Osteocyte (in vitro differentiated cells): ENCODE measurements around the gene SCARF2. TPM values are rescaled to one million over a fixed set of nuclear protein-coding genes. Genes with fewer than 3 reads are reported as not detected.
A peak's percentile ranks its signal among the peaks of the same experiment; 100 is the strongest.
"Not testable (repeated sequence)": the region's sequence is repeated elsewhere in the genome, so short reads cannot be mapped to it uniquely, and the experiment has no call there.

Source experiments
- DNase-seq: peaks from one replicate; pipeline ENCODE4 v3.0.0; 2021; ENCODE audit warnings: mixed read lengths; ENCODE audit not compliant: unreplicated experiment; ENCODE audit errors: extremely low spot score
- H3K27ac Mint-ChIP-seq: one replicate; pipeline ENCODE4 v1.8.0; 2021; ENCODE audit warnings: mild to moderate bottlenecking, mixed read lengths; ENCODE audit not compliant: unreplicated experiment
- H3K27me3 Mint-ChIP-seq: one replicate; pipeline ENCODE4 v1.8.0; 2021; ENCODE audit warnings: mixed read lengths; ENCODE audit not compliant: unreplicated experiment
- H3K36me3 Mint-ChIP-seq: one replicate; pipeline ENCODE4 v1.8.0; 2021; ENCODE audit warnings: mixed read lengths; ENCODE audit not compliant: unreplicated experiment
- H3K4me1 Mint-ChIP-seq: one replicate; pipeline ENCODE4 v1.8.0; 2021; ENCODE audit warnings: mixed read lengths; ENCODE audit not compliant: unreplicated experiment
- H3K4me3 Mint-ChIP-seq: one replicate; pipeline ENCODE4 v1.8.0; 2021; ENCODE audit warnings: mild to moderate bottlenecking, moderate library complexity, mixed read lengths; ENCODE audit not compliant: unreplicated experiment
- H3K9me3 Mint-ChIP-seq: one replicate; pipeline ENCODE4 v1.8.0; 2021; ENCODE audit warnings: mixed read lengths; ENCODE audit not compliant: unreplicated experiment
- CTCF ChIP-seq: fragments of 200-600 bp; sonication (generic); IDR thresholded peaks from 2 replicates; pipeline ENCODE4 v1.5.0; 2021; ENCODE audit warnings: antibody characterized with exemption, mild to moderate bottlenecking, moderate library complexity
- total RNA-seq: library from RNA; stranded (reverse); gene quantifications from 2 replicates; pipeline ENCODE4 v1.2.1, GENCODE V29; 2021

Gene SCARF2
- total RNA-seq, 1 donor from 2014 or later: 50.8 TPM

- H3K27ac Mint-ChIP-seq: peak overlapping the region; percentile 41
- DNase-seq: no peak
- H3K27me3 Mint-ChIP-seq: no peaks in the 10 kb centered on the region
- H3K4me3 Mint-ChIP-seq: no peak overlapping the region
- peaks cover 6% of the 10 kb centered on the region for H3K9me3 Mint-ChIP-seq
- peaks cover 16% of the 10 kb centered on the region for H3K4me1 Mint-ChIP-seq
- peaks cover 19% of the 10 kb centered on the region for H3K36me3 Mint-ChIP-seq
- TF ChIP-seq CTCF: no peak
Measured at GRCh38 chr22:20479612-20480196, 42.1 kb upstream of the SCARF2 start.

- H3K27ac Mint-ChIP-seq, H3K27me3 Mint-ChIP-seq, H3K9me3 Mint-ChIP-seq, DNase-seq, H3K4me3 Mint-ChIP-seq: not testable (repeated sequence)
- peaks cover 11% of the 10 kb centered on the region for H3K36me3 Mint-ChIP-seq
- H3K4me1 Mint-ChIP-seq: peaks cover 20% of the 10 kb centered on the region
Measured at GRCh38 chr22:20478059-20478458, 40.4 kb upstream of the SCARF2 start.

- H3K27me3 Mint-ChIP-seq, H3K4me3 Mint-ChIP-seq, DNase-seq, H3K9me3 Mint-ChIP-seq: not testable (repeated sequence)
- peak overlapping the region; percentile 52 for H3K27ac Mint-ChIP-seq
- peaks cover 20% of the 10 kb centered on the region for H3K36me3 Mint-ChIP-seq
- peaks cover 20% of the 10 kb centered on the region for H3K4me1 Mint-ChIP-seq
Measured at GRCh38 chr22:20475569-20475968, 37.9 kb upstream of the SCARF2 start.

GRCh38 chr22:20475115-20475436 lies 37.5 kb upstream of the SCARF2 start:
- peaks cover 6% of the 10 kb centered on the region for H3K9me3 Mint-ChIP-seq
- peaks cover 21% of the 10 kb centered on the region for H3K36me3 Mint-ChIP-seq
- no peaks in the 10 kb centered on the region for H3K27me3 Mint-ChIP-seq
- H3K4me1 Mint-ChIP-seq: peaks cover 20% of the 10 kb centered on the region
- TF ChIP-seq CTCF: no peak
- H3K4me3 Mint-ChIP-seq: no peak overlapping the region
- DNase-seq: no peak
- peak overlapping the region; percentile 7 for H3K27ac Mint-ChIP-seq

- no peaks in the 10 kb centered on the region for H3K27me3 Mint-ChIP-seq
- DNase-seq: no peak
- TF ChIP-seq CTCF: no peak
- H3K4me1 Mint-ChIP-seq: peaks cover 20% of the 10 kb centered on the region
- no peaks in the 10 kb centered on the region for H3K9me3 Mint-ChIP-seq
- H3K27ac Mint-ChIP-seq: peak overlapping the region; percentile 57
- no peak overlapping the region for H3K4me3 Mint-ChIP-seq
- H3K36me3 Mint-ChIP-seq: peaks cover 25% of the 10 kb centered on the region
Measured at GRCh38 chr22:20472629-20473442, 35.2 kb upstream of the SCARF2 start.

GRCh38 chr22:20471126-20471833 lies 33.7 kb upstream of the SCARF2 start:
- no peaks in the 10 kb centered on the region for H3K9me3 Mint-ChIP-seq
- H3K4me3 Mint-ChIP-seq: no peak overlapping the region
- no peak overlapping the region for H3K27ac Mint-ChIP-seq
- no peak for TF ChIP-seq CTCF
- DNase-seq: no peak
- H3K4me1 Mint-ChIP-seq: peaks cover 17% of the 10 kb centered on the region
- no peaks in the 10 kb centered on the region for H3K27me3 Mint-ChIP-seq
- H3K36me3 Mint-ChIP-seq: peaks cover 25% of the 10 kb centered on the region

- H3K36me3 Mint-ChIP-seq: peaks cover 25% of the 10 kb centered on the region
- not testable (repeated sequence) for H3K27ac Mint-ChIP-seq, DNase-seq, H3K9me3 Mint-ChIP-seq, H3K27me3 Mint-ChIP-seq, H3K4me3 Mint-ChIP-seq
- peaks cover 10% of the 10 kb centered on the region for H3K4me1 Mint-ChIP-seq
Measured at GRCh38 chr22:20470525-20470924, 32.9 kb upstream of the SCARF2 start.
